Neural cell (in vitro differentiated cells): ENCODE data around the gene NOC4L. TPM values are rescaled to one million over a fixed set of nuclear protein-coding genes. Genes with fewer than 3 reads are reported as not detected.

Experiments
- H2AFZ ChIP-seq: fragments of 200-600, 300-800 bp; sonication (generic), shearing (Covaris generic); 2 replicates; pipeline ENCODE4 v1.6.0; 2014; ENCODE audit warnings: low read depth, mild to moderate bottlenecking, antibody characterized with exemption, low read length, moderate library complexity
- H3F3A ChIP-seq: fragments of 200-600 bp; shearing (Covaris generic); 2 replicates; pipeline ENCODE4 v1.6.1; 2016; ENCODE audit warnings: mild to moderate bottlenecking, moderate library complexity, mixed read lengths, antibody characterized with exemption, low read length; ENCODE audit not compliant: insufficient read depth, poor library complexity, severe bottlenecking
- H3K27ac ChIP-seq: fragments of 200-600, 300-800 bp; sonication (generic), shearing (Covaris generic); 2 replicates; pipeline ENCODE4 v1.5.1; 2014; ENCODE audit warnings: mild to moderate bottlenecking, low read length, moderate library complexity
- H3K27me3 ChIP-seq: fragments of 300-800, 200-600 bp; sonication (generic), shearing (Covaris generic); 2 replicates; pipeline ENCODE4 v1.6.0; 2014; ENCODE audit warnings: mild to moderate bottlenecking, low read depth, low read length, moderate library complexity; ENCODE audit not compliant: insufficient read depth
- H3K36me3 ChIP-seq: fragments of 300-800, 200-600 bp; sonication (generic), shearing (Covaris generic); 2 replicates; pipeline ENCODE4 v1.5.1; 2014; ENCODE audit warnings: mild to moderate bottlenecking, antibody characterized with exemption, low read length, moderate library complexity; ENCODE audit not compliant: insufficient read depth
- H3K4me2 ChIP-seq: fragments of 300-800, 200-600 bp; sonication (generic), shearing (Covaris generic); 2 replicates; pipeline ENCODE4 v1.6.0; 2014; ENCODE audit warnings: mild to moderate bottlenecking, low read length
- H3K4me3 ChIP-seq: fragments of 300-800, 200-600 bp; sonication (generic), shearing (Covaris generic); 2 replicates; pipeline ENCODE4 v1.5.1; 2014; ENCODE audit warnings: mild to moderate bottlenecking, low read length, moderate library complexity
- H3K79me2 ChIP-seq: fragments of 200-600 bp; shearing (Covaris generic); replicated peaks from 2 replicates; pipeline ENCODE4 v1.6.0; 2014; ENCODE audit warnings: mild to moderate bottlenecking, low read length, moderate library complexity; ENCODE audit not compliant: insufficient read depth
- H3K9ac ChIP-seq: fragments of 300-800, 200-600 bp; sonication (generic), shearing (Covaris generic); 2 replicates; pipeline ENCODE4 v1.6.1; 2016; ENCODE audit warnings: mild to moderate bottlenecking, low read length, mixed read lengths
- H3K9me2 ChIP-seq: fragments of 200-600 bp; shearing (Covaris generic); 2 replicates; pipeline ENCODE4 v1.6.1; 2016; ENCODE audit warnings: mild to moderate bottlenecking, low read length, mixed read lengths; ENCODE audit not compliant: insufficient read depth
- H3K9me3 ChIP-seq: fragments of 200-600, 300-800 bp; sonication (generic), shearing (Covaris generic); 2 replicates; pipeline ENCODE4 v1.6.1; 2016; ENCODE audit warnings: mild to moderate bottlenecking, mixed run types, low read length, moderate library complexity, mixed read lengths
- H4K20me1 ChIP-seq: fragments of 200-600 bp; shearing (Covaris generic); 2 replicates; pipeline ENCODE4 v1.6.1; 2016; ENCODE audit warnings: mild to moderate bottlenecking, mixed run types; ENCODE audit not compliant: insufficient read depth
- EP300 ChIP-seq: fragments of 450-650 bp; conservative IDR thresholded peaks from 2 replicates; pipeline ENCODE4 v1.6.1; 2014; ENCODE audit warnings: antibody characterized with exemption, mild to moderate bottlenecking, moderate library complexity; ENCODE audit not compliant: poor library complexity, severe bottlenecking
- EZH2 ChIP-seq: fragments of 200-600, 300-800 bp; shearing (Covaris generic), sonication (generic); IDR thresholded peaks from 2 replicates; pipeline ENCODE4 v1.6.1; 2014; ENCODE audit warnings: antibody characterized with exemption, low read length, borderline replicate concordance, mild to moderate bottlenecking; ENCODE audit not compliant: insufficient read depth, poor library complexity, severe bottlenecking
- MXI1 ChIP-seq: fragments of 450-650 bp; conservative IDR thresholded peaks from 2 replicates; pipeline ENCODE4 v1.6.1; 2014; ENCODE audit warnings: antibody characterized with exemption, mild to moderate bottlenecking; ENCODE audit not compliant: poor library complexity, severe bottlenecking
- POLR2AphosphoS5 ChIP-seq: IDR thresholded peaks from 2 replicates; pipeline ENCODE4 v1.6.1; 2012
- RAD21 ChIP-seq: fragments of 450-650 bp; conservative IDR thresholded peaks from 2 replicates; pipeline ENCODE4 v1.6.1; 2014; ENCODE audit warnings: antibody characterized with exemption, mild to moderate bottlenecking, moderate library complexity
- REST ChIP-seq: IDR thresholded peaks from 2 replicates; pipeline ENCODE4 v1.6.1; 2012; ENCODE audit warnings: borderline replicate concordance
- SMC3 ChIP-seq: fragments of 450-650 bp; conservative IDR thresholded peaks from 2 replicates; pipeline ENCODE4 v1.6.1; 2014; ENCODE audit warnings: antibody characterized with exemption, mild to moderate bottlenecking, moderate library complexity; ENCODE audit not compliant: poor library complexity
- TAF1 ChIP-seq: IDR thresholded peaks from 2 replicates; pipeline ENCODE4 v1.6.1; 2012; ENCODE audit warnings: low read depth
- polyA plus RNA-seq: library from polyadenylated mRNA; depleted of rRNA; stranded (reverse); fragments of >200 nt; gene quantifications from 2 replicates; pipeline ENCODE4 v1.2.3, GENCODE V29; 2014
- TF ChIP-seq, protein P1 (sequence below): fragments of 450-650 bp; IDR thresholded peaks from 2 replicates; pipeline ENCODE4 v1.5.1; 2014; ENCODE audit warnings: antibody characterized with exemption, mild to moderate bottlenecking, moderate library complexity; ENCODE audit not compliant: poor library complexity, severe bottlenecking

Gene NOC4L
- polyA plus RNA-seq, 1 donor from 2014 or later = 26.9 TPM

DNA sequence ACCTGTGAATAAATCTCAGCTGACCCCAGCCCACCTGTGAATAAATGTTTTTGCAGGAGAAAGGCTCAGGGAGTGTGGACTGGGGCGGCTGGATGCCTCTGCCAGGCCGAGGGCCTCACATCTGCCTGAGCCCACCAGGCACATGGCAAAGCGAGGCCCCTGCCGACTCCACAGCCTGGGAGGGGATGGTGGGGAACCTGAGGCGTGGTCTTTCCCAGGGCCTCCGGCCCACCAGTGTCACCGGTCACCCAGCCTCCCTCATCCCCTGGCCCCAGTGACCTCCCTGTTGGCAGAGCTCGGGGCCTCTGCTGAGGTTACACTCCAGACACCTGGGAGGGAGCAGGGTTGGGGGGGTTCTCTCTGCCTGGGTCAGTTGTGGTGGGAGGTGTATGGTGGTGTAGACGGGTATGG is 8.2 kb downstream of the NOC4L start:
- no peaks in the 10 kb centered on the region for H3K36me3 ChIP-seq
- H2AFZ ChIP-seq = no peak overlapping the region
- no peak for TF ChIP-seq RAD21
- no peak for TF ChIP-seq TAF1
- no peak for TF ChIP-seq EZH2
- no peak for TF ChIP-seq REST
- no peak for TF ChIP-seq MXI1
- TF ChIP-seq POLR2AphosphoS5 = no peak
- no peak for TF ChIP-seq EP300
- TF ChIP-seq, protein P1, sequence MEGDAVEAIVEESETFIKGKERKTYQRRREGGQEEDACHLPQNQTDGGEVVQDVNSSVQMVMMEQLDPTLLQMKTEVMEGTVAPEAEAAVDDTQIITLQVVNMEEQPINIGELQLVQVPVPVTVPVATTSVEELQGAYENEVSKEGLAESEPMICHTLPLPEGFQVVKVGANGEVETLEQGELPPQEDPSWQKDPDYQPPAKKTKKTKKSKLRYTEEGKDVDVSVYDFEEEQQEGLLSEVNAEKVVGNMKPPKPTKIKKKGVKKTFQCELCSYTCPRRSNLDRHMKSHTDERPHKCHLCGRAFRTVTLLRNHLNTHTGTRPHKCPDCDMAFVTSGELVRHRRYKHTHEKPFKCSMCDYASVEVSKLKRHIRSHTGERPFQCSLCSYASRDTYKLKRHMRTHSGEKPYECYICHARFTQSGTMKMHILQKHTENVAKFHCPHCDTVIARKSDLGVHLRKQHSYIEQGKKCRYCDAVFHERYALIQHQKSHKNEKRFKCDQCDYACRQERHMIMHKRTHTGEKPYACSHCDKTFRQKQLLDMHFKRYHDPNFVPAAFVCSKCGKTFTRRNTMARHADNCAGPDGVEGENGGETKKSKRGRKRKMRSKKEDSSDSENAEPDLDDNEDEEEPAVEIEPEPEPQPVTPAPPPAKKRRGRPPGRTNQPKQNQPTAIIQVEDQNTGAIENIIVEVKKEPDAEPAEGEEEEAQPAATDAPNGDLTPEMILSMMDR = no peak
- no peak for TF ChIP-seq SMC3
- no peaks in the 10 kb centered on the region for H3F3A ChIP-seq
- no peak overlapping the region for H3K4me3 ChIP-seq
- no peak overlapping the region for H3K9ac ChIP-seq
- H3K27me3 ChIP-seq = no peaks in the 10 kb centered on the region
- H3K27ac ChIP-seq = no peak overlapping the region
- no peak overlapping the region for H3K4me2 ChIP-seq
- no peaks in the 10 kb centered on the region for H3K79me2 ChIP-seq
- no peaks in the 10 kb centered on the region for H3K9me3 ChIP-seq
- no peaks in the 10 kb centered on the region for H4K20me1 ChIP-seq
- no peaks in the 10 kb centered on the region for H3K9me2 ChIP-seq

- H3K9me2 ChIP-seq = no peaks in the 10 kb centered on the region
- H3K9me3 ChIP-seq = no peaks in the 10 kb centered on the region
- H3K4me2 ChIP-seq = no peak overlapping the region
- H3F3A ChIP-seq = no peaks in the 10 kb centered on the region
- H3K4me3 ChIP-seq = no peak overlapping the region
- H4K20me1 ChIP-seq = no peaks in the 10 kb centered on the region
- no peaks in the 10 kb centered on the region for H3K36me3 ChIP-seq
- H3K79me2 ChIP-seq = no peaks in the 10 kb centered on the region
- TF ChIP-seq, protein P1 = no peak
- TF ChIP-seq RAD21 = no peak
- TF ChIP-seq TAF1 = no peak
- TF ChIP-seq REST = no peak
- no peak for TF ChIP-seq SMC3
- no peak for TF ChIP-seq EP300
- no peak for TF ChIP-seq EZH2
- TF ChIP-seq POLR2AphosphoS5 = no peak
- TF ChIP-seq MXI1 = no peak
- no peak overlapping the region for H3K9ac ChIP-seq
- no peak overlapping the region for H2AFZ ChIP-seq
- no peak overlapping the region for H3K27ac ChIP-seq
- no peaks in the 10 kb centered on the region for H3K27me3 ChIP-seq
Measured at GRCh38 chr12:132152953-132153352, 8.7 kb downstream of the NOC4L start.
